ENCODE measurements around the gene CTBP2. TPM values are rescaled to one million over a fixed set of nuclear protein-coding genes. Genes with fewer than 3 reads are reported as not detected.

Gene CTBP2
- total and polyA plus RNA-seq, 2 of the 13 experiments (the other 11 are each of a cell fraction or from before 2014, with no cell fraction given), result 0.08 TPM; not detected in 1

- no peaks in the 10 kb centered on the region for H3K79me2 ChIP-seq (ENCODE audit: insufficient read depth, low read length)
- no TSS peak for BruUV-seq (replicated peaks)
- WGBS (ENCODE audit: low lambda C conversion rate), result 43% methylated on average over 15 of the region's 22 CpGs
- POLR2A ChIA-PET, result no interaction called here
- CTCF ChIA-PET (ENCODE audit: low intra/inter-chr PET ratio, low total read pairs), result no interaction called here
- no peak for ATAC-seq
- FAIRE-seq, result no peak
- H3K27me3 ChIP-seq (ENCODE audit: control insufficient read depth in 1 of 2, insufficient read depth in 2 of 2, low read length in 2 of 2), result peaks cover 21 to 74% of the 10 kb centered on the region in 2 experiments
- in situ Hi-C loops (cut with HindIII; ENCODE audit: extremely low pct_ligation_motif_present, low pct_unique_long_range_greater_than_20kb), result no loop called here
- H3K4me2 ChIP-seq (ENCODE audit: low read depth, low read length), result no peak overlapping the region
- H3K4me3 ChIP-seq (replicated peaks in 1 of 3; ENCODE audit: insufficient read depth in 1 of 3, low read depth in 2 of 3, low read length in 3 of 3), result no peak overlapping the region
- no peaks in the 10 kb centered on the region for H3K36me3 ChIP-seq (replicated peaks in 1 of 2; ENCODE audit: control insufficient read depth in 1 of 2, insufficient read depth in 2 of 2, low read length in 2 of 2)
- intact Hi-C loops (cut with micrococcal nuclease; ENCODE audit: unreplicated experiment), result no loop called here
- DNase-seq (ENCODE audit: low spot score), result no peak
- no peaks in the 10 kb centered on the region for H3K9me3 ChIP-seq (ENCODE audit: low read length)
- H3K27ac ChIP-seq (ENCODE audit: extremely low read length, insufficient read depth, low read length), result no peak overlapping the region
- no peak overlapping the region for H2AFZ ChIP-seq (ENCODE audit: low read length)
- no peak overlapping the region for H3K9ac ChIP-seq (ENCODE audit: insufficient read depth, low read depth, low read length)
- no peaks in the 10 kb centered on the region for H4K20me1 ChIP-seq (ENCODE audit: insufficient read depth, low read length)
- no peaks in the 10 kb centered on the region for H3K4me1 ChIP-seq (ENCODE audit: insufficient read depth, low read length)
- TF ChIP-seq PITX1 (CRISPR knock-in tag; IDR thresholded peaks at IDR 0.05) (no peak), ZNF598 (CRISPR knock-in tag; IDR thresholded peaks at IDR 0.05; ENCODE audit: borderline replicate concordance) (no peak), NFIB (CRISPR knock-in tag; IDR thresholded peaks at IDR 0.05; ENCODE audit: borderline replicate concordance) (no peak), PATZ1 (CRISPR knock-in tag; IDR thresholded peaks at IDR 0.05) (no peak), PHF20 (CRISPR knock-in tag; IDR thresholded peaks at IDR 0.05) (no peak), RBM39 (IDR thresholded peaks at IDR 0.05; ENCODE audit: low read depth, low read length, poor library complexity, severe bottlenecking) (no peak), RELA (CRISPR knock-in tag; IDR thresholded peaks at IDR 0.05) (no peak), ZBTB7A (CRISPR knock-in tag; IDR thresholded peaks at IDR 0.05) (no peak), TIGD3 (CRISPR knock-in tag; IDR thresholded peaks at IDR 0.05; ENCODE audit: borderline replicate concordance) (no peak), ZNF468 (CRISPR knock-in tag; IDR thresholded peaks at IDR 0.05) (no peak)
- TF ChIP-seq, protein P1, sequence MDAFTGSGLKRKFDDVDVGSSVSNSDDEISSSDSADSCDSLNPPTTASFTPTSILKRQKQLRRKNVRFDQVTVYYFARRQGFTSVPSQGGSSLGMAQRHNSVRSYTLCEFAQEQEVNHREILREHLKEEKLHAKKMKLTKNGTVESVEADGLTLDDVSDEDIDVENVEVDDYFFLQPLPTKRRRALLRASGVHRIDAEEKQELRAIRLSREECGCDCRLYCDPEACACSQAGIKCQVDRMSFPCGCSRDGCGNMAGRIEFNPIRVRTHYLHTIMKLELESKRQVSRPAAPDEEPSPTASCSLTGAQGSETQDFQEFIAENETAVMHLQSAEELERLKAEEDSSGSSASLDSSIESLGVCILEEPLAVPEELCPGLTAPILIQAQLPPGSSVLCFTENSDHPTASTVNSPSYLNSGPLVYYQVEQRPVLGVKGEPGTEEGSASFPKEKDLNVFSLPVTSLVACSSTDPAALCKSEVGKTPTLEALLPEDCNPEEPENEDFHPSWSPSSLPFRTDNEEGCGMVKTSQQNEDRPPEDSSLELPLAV (CRISPR knock-in tag; conservative IDR thresholded peaks at IDR 0.05; ENCODE audit: low read depth), result no peak
- TF ChIP-seq, protein P2, sequence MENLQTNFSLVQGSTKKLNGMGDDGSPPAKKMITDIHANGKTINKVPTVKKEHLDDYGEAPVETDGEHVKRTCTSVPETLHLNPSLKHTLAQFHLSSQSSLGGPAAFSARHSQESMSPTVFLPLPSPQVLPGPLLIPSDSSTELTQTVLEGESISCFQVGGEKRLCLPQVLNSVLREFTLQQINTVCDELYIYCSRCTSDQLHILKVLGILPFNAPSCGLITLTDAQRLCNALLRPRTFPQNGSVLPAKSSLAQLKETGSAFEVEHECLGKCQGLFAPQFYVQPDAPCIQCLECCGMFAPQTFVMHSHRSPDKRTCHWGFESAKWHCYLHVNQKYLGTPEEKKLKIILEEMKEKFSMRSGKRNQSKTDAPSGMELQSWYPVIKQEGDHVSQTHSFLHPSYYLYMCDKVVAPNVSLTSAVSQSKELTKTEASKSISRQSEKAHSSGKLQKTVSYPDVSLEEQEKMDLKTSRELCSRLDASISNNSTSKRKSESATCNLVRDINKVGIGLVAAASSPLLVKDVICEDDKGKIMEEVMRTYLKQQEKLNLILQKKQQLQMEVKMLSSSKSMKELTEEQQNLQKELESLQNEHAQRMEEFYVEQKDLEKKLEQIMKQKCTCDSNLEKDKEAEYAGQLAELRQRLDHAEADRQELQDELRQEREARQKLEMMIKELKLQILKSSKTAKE (CRISPR knock-in tag; IDR thresholded peaks at IDR 0.05; ENCODE audit: borderline replicate concordance), result no peak
Measured at GRCh38 chr10:125008689-125009638, 151.4 kb downstream of the CTBP2 start.

All from HepG2 (cell line).